HG02938 (cell line): ENCODE data around the gene WDR72.
"Not testable (repeated sequence)": the region's sequence is repeated elsewhere in the genome, so short reads cannot be mapped to it uniquely, and the experiment has no call there.

Experiments
- ATAC-seq: cut with Tn5 transposase; IDR thresholded peaks from one replicate; pipeline ENCODE4 v1.9.1; 2021; ENCODE audit warnings: mild to moderate bottlenecking, moderate library complexity; ENCODE audit not compliant: unreplicated experiment

The WDR72 gene

DNA sequence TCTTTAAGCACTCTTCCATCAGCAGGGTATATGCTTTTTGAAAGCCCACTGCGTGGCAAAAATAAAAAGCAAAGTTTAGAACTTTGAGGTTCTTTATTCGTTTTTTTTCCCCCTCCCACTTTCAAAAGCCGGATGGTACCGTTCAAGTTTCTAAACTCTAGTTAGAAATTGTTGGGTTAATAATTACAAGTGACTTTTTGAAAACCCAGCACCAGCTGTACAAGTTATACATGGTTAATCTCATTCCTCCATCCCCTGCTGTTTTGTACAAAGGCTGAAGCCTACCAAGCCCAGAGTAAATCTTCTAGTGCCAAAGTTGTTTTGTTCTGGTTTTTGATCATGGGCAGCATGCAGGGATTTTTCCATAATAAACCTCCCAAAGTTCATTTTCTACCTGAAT is 48.6 kb downstream of the WDR72 start:
- ATAC-seq: no peak

- ATAC-seq: no peak
Measured at GRCh38 chr15:53709821-53710220, 49.6 kb downstream of the WDR72 start.

DNA sequence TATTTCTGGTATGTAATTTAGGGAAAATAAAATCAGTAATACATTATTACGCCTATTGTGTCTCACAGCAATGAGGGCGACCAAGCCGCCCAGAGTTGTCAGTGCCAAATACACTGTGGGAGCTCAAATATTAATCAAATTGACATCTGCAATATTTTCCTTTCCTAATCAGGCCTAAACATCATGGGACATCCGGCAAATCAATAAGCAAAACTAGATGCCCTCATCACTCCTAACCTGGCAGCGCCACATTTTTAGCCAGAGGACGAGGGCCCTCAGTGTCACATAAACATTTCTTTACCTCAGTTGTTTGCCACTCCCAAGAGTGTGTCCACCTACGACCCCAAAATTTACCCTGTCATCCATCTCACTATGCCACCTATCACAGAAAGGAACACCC is 64.1 kb downstream of the WDR72 start:
- ATAC-seq: no peak

DNA sequence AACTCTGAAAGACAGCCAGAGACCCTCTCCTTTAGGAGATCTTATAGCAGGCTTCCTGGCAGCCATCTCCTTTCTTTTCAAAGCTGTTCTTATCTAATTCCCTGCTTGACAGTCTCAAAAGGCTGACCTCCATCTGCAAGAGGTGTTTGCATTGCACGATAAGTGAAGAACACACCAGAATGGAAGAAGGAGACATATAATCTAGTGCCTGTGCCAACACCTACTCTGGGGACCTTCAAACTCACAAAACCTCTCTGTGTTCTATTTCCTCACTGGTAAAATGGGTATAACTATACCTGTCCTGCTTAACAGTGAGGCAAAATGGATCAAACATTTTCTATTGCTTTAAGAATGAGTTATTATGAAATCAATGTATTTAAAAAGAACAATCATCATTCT is 65.0 kb downstream of the WDR72 start:
- ATAC-seq: no peak

DNA sequence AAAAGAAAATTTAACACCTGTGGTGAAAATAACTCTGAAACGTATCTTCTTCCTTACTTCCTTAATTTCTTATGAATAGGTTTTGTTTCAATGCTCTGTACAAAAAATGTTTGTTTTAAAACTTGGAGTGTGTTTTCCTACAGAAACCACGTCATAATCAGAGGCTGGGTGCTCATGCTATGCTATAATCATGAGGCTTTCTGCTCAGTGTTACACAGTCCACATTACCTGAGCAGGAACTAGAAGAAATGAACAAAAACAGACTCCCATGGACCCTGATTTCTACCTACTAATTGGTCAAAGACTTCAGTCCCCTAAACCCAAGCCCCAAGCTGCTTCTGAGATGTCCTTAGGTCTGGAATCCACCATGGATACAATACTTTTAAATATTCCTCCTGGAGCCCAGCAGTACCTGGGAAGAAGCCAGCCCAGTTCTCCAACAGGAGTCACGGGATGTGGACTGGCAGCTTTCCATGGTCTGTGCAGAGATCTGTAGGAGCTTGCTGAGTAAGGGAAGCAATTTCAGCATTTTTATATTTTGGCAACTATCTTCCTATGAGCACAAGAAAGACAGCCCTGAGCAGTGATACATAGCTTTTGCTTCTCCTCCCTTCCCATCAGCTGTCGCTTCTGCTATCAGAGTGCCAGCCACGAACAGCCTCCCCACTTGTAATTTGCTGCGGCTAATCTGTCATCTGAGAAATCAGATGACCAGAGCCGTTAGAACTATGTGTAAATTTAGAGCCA is 65.6 kb downstream of the WDR72 start:
- no peak for ATAC-seq

- not testable (repeated sequence) for ATAC-seq
Measured at GRCh38 chr15:53684162-53684561, 75.3 kb downstream of the WDR72 start.

DNA sequence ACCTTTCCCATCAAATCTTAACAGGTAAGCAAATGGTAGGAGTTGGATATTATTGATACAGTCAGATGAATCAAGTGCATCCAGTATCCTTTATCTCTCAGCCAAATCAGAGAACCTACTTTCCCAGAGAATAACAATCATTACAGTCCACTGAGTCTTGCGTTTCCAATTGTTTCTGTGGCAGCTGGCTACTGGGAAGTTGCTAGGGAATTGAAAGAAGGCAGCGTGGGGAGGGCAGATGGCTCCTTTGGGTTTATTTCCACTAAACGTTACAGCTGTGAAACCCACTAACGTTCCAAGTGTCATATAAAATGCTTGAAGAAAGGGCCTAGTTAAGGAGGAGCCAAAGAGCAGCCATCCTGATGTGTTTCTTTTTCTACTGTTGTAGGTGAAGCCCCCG is 78.4 kb downstream of the WDR72 start:
- no peak for ATAC-seq

GRCh38 chr15:53675832-53676231 is 83.6 kb downstream of the WDR72 start:
- no peak for ATAC-seq

DNA sequence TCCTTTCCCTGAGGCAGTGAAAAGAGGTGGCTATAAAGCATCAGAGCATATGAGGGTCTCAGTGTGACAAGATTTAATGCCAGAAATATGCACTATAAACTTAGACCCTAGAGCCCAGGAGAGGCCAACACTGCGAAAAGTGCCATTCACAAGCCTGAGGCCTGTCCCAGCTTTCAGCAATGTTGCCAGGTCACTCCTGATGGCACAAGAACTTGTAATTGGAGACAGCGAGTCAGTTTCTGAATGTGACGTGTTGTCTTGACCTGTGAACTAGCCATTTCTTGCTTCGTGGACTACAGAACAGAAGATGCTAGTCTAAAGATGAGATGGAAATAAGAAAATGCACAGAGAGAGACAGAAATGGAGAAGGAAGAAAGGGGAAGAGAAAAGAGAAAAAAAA is 87.9 kb downstream of the WDR72 start:
- ATAC-seq: no peak

DNA sequence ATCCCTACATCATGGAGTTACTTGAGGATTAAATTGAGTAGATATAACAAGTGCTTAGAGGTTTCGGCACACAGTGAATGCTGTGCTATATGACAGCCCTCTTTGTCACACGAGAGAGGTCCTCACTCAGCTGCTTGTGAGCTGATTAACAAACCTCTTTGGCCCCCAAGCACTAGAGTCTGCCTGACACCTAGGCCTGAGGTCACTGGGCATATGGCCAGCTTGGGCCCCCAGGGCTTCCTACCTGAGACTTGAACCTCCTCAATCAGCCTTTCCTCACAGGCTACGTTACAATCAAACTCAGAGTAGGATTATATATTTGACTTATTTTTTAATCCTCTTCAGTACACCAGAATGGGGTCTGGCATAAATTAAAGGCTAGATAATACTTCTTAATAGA is 88.8 kb downstream of the WDR72 start:
- no peak for ATAC-seq

DNA sequence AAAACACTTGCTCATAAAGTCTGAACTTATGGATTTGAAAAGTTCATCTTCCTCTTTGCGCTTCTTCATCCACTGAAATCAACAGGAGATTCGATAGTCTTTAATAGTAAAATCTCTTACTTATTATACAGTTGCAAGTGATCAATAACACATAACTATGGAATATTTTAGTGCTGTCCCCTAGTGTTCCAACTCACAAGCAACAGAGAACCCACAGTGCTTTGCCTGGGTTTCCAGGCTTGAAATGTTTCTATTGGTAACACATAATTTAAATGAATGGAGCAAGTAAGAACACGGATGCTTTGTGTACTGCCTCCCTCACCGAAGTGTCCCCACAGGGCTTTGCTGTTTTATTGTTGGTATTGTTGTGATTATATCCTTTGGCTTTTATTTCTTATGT is 93.5 kb downstream of the WDR72 start:
- ATAC-seq: no peak

GRCh38 chr15:53658827-53659555 is 100.5 kb downstream of the WDR72 start:
- ATAC-seq: no peak

DNA sequence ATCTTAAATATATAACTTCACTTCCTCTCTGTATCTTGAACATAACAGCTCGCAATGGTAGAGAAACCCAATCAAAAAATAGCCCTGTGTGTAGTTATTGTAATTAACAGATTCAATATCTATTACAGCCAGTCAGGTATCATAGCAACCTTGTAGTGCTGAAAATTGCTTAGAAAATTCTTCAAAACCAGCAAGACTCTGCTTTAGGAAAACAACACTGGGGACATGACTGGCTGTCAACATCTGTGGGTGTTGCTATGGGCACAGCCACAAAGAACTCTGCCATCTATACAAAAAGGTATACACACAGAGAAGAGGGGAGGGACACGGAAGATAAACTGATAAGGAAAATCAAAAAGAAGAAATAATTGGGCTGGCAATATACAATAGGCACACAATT is 101.2 kb downstream of the WDR72 start:
- no peak for ATAC-seq

GRCh38 chr15:53648934-53649333 is 110.5 kb downstream of the WDR72 start:
- no peak for ATAC-seq

- no peak for ATAC-seq
Measured at GRCh38 chr15:53644660-53645059, 114.8 kb downstream of the WDR72 start.

DNA sequence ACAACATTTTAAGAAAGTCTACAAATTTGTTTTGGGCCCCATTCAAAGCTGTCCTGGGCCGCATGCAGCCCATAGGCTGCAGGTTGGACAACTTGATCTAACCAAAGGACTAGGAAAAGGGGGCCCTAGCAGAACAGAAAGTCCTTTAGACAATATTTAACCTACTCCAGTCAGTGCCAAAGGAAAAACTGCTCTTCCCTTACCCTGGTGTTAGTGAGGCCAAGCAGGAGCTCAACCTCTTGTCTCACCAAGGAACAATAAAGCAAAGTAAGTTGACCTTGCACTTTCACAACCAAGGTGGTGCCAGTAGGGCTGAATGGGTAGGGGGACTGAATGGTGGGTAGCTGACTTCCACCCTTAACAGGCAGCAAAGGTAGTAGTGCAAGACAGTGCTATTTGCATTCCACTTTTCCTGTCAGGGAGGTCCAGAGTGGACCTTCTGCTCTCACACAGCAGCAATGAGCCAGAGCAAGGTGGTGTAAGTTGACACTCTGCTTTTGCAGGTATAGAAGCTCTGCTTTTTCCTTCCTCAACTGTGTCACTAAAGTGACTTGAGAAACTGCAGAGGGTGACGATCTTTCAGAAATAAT is 124.9 kb downstream of the WDR72 start:
- ATAC-seq: no peak

- no peak for ATAC-seq
Measured at GRCh38 chr15:53627279-53627678, 132.2 kb downstream of the WDR72 start.

GRCh38 chr15:53625962-53626845 is 133.3 kb downstream of the WDR72 start:
- no peak for ATAC-seq

DNA sequence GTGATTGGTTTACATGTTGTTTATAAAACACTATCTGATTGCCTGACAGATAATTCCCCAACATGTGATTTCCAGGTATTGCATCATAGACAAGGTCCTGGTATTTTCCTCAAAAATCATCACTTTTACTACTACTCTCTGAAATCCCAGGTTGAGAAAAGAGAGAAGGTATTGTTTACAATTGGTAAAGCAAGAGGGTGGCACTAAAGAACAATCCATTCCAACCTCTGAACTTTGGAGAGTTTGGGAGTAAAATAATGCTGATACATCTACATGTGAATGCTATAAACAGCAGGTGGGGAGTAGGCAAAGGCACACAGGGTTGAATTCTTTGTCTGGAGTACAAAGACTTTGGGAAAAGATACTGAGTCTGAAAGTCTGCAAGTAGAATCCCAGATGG is 134.2 kb downstream of the WDR72 start:
- no peak for ATAC-seq

DNA sequence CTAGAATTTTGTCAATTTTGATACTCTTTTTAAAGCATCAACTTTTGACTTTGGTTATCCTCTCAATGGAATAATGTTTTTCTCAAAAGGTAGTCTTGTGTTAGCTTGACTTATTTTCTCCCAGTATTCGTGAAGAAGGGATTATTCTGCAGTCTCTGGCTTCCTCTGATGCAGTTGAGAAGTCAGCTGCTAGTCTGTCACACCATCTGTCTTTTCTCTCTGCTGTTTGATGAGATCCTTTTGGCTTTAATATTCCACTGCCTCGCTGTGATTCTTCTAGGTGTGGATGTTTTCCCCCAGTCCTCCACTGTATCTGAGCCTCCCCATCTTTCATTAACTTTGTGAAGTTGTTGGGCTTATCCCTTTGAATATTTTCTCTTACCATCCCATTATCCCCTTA is 141.0 kb downstream of the WDR72 start:
- ATAC-seq: no peak
